ENCODE measurements around the gene KLF16. TPM values are rescaled to one million over a fixed set of nuclear protein-coding genes. Genes with fewer than 3 reads are reported as not detected.

KLF16 gene
- total RNA-seq, 1 donor from 2014 or later, result 15.2 TPM

GRCh38 chr19:1830568-1830967, 32.8 kb downstream of the KLF16 start:
- Histone ChIP-seq H3K36me3 (peaks cover 22 to 39% of the 10 kb centered on the region in 2 donors), H3K4me1 (no peaks in the 10 kb centered on the region), H3K4me3 (no peak overlapping the region), H3K9me3 (no peaks in the 10 kb centered on the region), H3K27ac (no peak overlapping the region), H3K27me3 (no peaks in the 10 kb centered on the region)
- intact Hi-C loops (cut with DNase I), result no loop called here
- DNase-seq (ENCODE audit: low spot score in 2 of 2), result no peak
- TF ChIP-seq CTCF (IDR thresholded peaks at IDR 0.05), result no peak

- H3K9me3 ChIP-seq, result no peaks in the 10 kb centered on the region
- no peak for TF ChIP-seq CTCF (IDR thresholded peaks at IDR 0.05)
- H3K4me3 ChIP-seq, result no peak overlapping the region
- H3K4me1 ChIP-seq, result no peaks in the 10 kb centered on the region
- H3K27me3 ChIP-seq, result no peaks in the 10 kb centered on the region
- peaks cover 22 to 44% of the 10 kb centered on the region in 2 donors for H3K36me3 ChIP-seq
- no peak for DNase-seq (ENCODE audit: low spot score in 2 of 2)
- intact Hi-C loops (cut with DNase I), result loop anchor here (5.0 kb wide), 1 partner anchor 283 kb away; no protein-coding TSS in a partner anchor
- H3K27ac ChIP-seq, result no peak overlapping the region
Measured at GRCh38 chr19:1829958-1830357, 33.4 kb downstream of the KLF16 start.

DNA sequence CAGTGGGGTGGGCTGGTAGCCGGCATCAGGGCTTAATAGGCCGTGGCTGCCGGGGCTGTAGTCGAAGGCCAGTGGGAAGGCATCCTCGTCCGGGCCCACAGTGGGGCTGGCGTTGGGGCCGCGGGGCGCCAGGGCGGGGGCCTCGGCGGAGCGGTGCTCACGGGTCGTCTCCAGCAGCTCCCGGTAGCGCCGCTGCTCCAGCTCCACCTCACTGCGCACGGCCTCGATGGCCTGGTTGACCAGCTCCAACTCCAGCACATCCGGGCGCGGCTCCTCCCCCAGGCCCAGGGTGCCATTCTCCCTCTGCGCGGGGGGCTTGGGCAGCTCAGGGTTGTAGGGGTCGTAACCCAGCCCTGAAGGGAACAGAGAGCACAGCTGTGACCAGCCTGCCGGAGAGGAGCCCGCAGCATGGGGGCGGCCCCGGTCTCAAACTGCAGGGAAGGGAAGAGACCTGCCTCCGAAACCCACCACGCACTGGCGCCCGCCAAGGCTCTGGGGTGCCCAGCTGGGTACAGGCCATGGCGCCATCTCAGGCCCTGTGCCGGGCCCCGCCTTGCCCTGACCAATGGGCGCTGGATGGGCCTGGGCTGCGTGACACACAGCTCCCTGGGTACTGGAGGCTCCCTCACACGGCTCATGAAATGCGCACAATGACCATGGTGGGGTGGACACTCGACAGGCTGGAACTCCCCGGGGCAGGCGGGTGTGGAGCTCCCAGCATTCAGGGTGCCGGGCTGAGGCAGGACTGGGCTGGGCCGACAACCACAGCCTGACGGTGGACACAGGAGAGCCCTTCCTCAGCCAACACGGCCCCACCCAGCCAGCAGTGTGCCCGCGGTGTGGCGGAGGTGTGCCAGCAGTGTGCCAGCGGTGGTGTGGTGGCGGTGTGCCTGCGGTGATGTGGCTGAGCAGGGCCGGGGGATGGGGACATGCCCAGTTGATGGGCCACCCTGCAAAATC, 34.8 kb downstream of the KLF16 start:
- intact Hi-C loops (cut with DNase I), result loop anchor here (5.0 kb wide), 1 partner anchor 281 kb away; no protein-coding TSS in a partner anchor
- no peak overlapping the region for H3K4me3 ChIP-seq
- no peak for DNase-seq (ENCODE audit: low spot score in 2 of 2)
- no peak for TF ChIP-seq CTCF (IDR thresholded peaks at IDR 0.05)
- H3K27ac ChIP-seq, result no peak overlapping the region
- no peaks in the 10 kb centered on the region for H3K9me3 ChIP-seq
- H3K36me3 ChIP-seq, result peaks cover 28 to 53% of the 10 kb centered on the region in 2 donors
- no peaks in the 10 kb centered on the region for H3K4me1 ChIP-seq
- H3K27me3 ChIP-seq, result no peaks in the 10 kb centered on the region

DNA sequence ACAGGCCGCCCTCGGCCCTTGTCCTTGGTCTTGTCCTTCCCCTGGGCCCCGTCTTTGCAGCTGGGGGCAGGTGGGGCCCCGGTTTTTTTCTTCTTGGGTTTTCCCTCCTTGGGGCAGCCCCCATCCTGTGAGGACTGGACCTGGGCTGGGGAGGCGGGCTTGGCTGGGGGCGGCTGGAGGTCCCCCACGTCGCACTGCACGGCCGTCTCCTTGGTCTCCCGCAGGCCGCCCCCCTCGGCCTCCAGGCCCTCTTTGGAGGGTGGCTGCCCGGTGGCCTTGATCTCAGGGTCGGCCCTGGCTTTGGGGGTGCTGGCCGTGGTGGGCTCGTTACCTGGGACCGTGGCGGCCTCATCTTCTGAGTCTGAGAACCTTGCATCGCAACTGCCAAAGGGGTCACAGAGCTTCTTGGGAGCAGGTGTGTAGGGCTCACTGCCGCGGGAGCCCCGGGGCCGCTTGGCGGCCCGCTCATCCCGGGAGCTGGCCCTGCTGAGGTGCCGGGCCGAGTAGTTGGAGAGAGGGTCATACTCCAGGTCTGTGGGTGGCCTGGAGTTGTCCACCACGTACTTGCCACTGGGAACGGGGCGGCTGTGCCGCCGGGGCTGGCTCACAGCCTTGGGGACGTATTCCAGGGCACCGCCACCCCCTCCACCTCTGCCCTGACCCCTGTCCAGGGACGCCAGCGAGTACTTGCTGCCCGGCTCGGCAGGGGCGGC, 35.7 kb downstream of the KLF16 start:
- H3K9me3 ChIP-seq, result no peaks in the 10 kb centered on the region
- peaks cover 37 to 61% of the 10 kb centered on the region in 2 donors for H3K36me3 ChIP-seq
- intact Hi-C loops (cut with DNase I), result loop anchor here (2.0 to 5.0 kb wide), 2 partner anchors 39 to 280 kb away; no protein-coding TSS in a partner anchor
- DNase-seq (ENCODE audit: low spot score in 2 of 2), result no peak
- no peak for TF ChIP-seq CTCF (IDR thresholded peaks at IDR 0.05)
- H3K4me1 ChIP-seq, result no peaks in the 10 kb centered on the region
- H3K27me3 ChIP-seq, result no peaks in the 10 kb centered on the region
- H3K27ac ChIP-seq, result no peak overlapping the region
- no peak overlapping the region for H3K4me3 ChIP-seq

DNA sequence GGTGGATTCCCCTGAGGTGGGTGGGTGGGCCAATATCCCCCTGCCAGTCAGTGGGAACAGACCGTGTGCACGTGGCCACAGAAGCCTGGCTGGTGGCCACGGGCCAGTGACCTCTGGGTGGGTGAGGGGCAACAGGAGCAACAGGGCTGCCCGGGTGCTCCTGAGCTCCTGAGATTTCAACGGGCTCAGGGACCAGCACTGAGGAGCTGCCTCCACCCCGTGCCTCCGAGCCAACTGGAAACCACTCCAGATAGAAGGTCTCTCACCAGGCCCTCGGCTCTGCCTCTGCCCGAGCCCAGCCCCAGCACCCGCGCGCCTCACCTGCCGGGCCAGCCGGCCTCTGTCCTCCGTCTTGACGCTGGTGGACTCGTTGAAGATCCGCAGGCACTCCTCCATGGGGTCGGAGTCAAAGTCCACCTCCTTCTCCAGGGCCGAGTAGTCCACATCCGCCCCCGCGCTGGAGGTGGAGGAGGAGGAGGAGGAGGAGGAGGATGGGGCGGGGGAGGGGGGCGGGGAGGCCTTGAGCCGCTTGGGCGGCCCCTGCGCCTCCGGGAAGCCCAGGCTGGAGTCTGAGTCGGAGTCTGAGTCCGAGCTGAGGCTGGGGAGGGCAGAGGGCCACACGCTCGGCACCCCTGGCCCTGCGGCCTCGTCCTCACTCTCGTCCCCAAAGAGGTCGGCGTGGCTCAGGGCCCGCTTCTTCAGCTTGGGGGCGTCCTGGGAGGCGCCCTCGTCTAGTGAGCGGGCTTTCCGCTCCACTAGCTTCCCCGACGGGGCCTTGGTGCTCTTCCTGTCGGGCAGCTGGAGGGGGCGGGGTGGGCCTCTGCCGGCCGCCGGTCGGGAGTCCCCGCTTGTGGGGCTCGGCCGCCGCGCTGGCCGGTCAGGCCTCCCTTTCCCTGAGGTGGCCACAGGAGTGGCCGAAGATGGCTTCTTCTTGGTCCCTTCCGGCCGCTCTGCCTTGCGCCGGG, 36.5 kb downstream of the KLF16 start:
- no peak for DNase-seq (ENCODE audit: low spot score in 2 of 2)
- Histone ChIP-seq H3K27ac (no peak overlapping the region), H3K4me3 (peak overlapping the region in 1 of 2 donors; percentile 26), H3K27me3 (no peaks in the 10 kb centered on the region), H3K4me1 (no peaks in the 10 kb centered on the region), H3K36me3 (peaks cover 46 to 69% of the 10 kb centered on the region in 2 donors), H3K9me3 (no peaks in the 10 kb centered on the region)
- no peak for TF ChIP-seq CTCF (IDR thresholded peaks at IDR 0.05)
- intact Hi-C loops (cut with DNase I), result loop anchor here (2.0 to 5.0 kb wide), 2 partner anchors 38 to 280 kb away; no protein-coding TSS in a partner anchor
